AG04449 (cell line): ENCODE measurements around the gene LRRC32.

Experiments used
- CTCF ChIA-PET: fragments of 350-600 bp; formaldehyde crosslinking; extraction: SDS; loops from one replicate; lab custom pipeline; 2021; ENCODE audit warnings: antibody characterized with exemption; lab: Yijun Ruan, JAX
- POLR2A ChIA-PET: fragments of 400-600, 350-600 bp; formaldehyde crosslinking; extraction: SDS; loops from one replicate; lab custom pipeline; 2020; ENCODE audit warnings: antibody characterized with exemption, inconsistent platforms; lab: Yijun Ruan, JAX
- DNase-seq: peaks from one replicate; pipeline ENCODE4 v3.0.0-alpha.2; 2010; ENCODE audit warnings: low read depth, low spot score
- H3K4me3 ChIP-seq: 2 replicates; pipeline ENCODE4 v1.5.1; 2011; ENCODE audit warnings: low read depth, mild to moderate bottlenecking, control low read depth, low read length
- TF ChIP-seq, protein P1 (sequence below): IDR thresholded peaks from one replicate; pipeline ENCODE4 v1.5.1; 2011; ENCODE audit warnings: mild to moderate bottlenecking, moderate library complexity, low read length, control low read depth, inconsistent platforms; ENCODE audit not compliant: insufficient read depth; ENCODE audit errors: missing control alignments

The LRRC32 gene

DNA sequence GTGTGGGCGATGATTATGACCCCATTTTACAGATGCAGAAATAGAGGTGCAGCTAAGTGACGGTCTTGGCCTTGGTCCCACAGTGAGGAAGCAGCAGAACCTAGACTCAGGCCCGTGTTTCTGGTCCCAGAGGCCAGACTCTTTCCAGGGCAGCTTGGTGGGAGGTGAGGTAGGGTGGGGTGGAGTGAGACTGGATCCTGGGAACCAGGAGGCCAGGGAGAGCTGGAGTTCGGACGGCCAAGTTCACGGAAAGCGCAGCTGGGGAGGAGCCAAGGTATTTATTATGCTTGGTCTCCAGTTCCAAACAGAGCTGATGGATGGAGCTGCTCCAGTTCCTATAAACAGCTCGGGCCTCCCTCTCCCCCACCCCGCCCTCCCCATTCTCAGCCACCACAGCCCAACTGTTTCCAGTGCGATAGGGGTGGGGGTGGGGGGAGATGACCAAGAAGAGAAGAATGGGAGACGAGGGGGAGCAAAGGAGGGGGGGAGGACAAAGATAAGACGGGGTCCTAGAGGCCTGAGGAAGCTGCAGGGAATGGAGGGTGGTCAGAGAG is 16.2 kb downstream of the LRRC32 start:
- ChIA-PET POLR2A (no interaction called here), CTCF (interaction anchor here (0.9 to 1.4 kb wide), 3 partner anchors 10 to 142 kb away, joined by 3 to 5 read pairs (median 4); no protein-coding TSS in a partner anchor)
- DNase-seq, result no peak
- TF ChIP-seq, protein P1, sequence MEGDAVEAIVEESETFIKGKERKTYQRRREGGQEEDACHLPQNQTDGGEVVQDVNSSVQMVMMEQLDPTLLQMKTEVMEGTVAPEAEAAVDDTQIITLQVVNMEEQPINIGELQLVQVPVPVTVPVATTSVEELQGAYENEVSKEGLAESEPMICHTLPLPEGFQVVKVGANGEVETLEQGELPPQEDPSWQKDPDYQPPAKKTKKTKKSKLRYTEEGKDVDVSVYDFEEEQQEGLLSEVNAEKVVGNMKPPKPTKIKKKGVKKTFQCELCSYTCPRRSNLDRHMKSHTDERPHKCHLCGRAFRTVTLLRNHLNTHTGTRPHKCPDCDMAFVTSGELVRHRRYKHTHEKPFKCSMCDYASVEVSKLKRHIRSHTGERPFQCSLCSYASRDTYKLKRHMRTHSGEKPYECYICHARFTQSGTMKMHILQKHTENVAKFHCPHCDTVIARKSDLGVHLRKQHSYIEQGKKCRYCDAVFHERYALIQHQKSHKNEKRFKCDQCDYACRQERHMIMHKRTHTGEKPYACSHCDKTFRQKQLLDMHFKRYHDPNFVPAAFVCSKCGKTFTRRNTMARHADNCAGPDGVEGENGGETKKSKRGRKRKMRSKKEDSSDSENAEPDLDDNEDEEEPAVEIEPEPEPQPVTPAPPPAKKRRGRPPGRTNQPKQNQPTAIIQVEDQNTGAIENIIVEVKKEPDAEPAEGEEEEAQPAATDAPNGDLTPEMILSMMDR, result no peak
- no peak overlapping the region for H3K4me3 ChIP-seq

DNA sequence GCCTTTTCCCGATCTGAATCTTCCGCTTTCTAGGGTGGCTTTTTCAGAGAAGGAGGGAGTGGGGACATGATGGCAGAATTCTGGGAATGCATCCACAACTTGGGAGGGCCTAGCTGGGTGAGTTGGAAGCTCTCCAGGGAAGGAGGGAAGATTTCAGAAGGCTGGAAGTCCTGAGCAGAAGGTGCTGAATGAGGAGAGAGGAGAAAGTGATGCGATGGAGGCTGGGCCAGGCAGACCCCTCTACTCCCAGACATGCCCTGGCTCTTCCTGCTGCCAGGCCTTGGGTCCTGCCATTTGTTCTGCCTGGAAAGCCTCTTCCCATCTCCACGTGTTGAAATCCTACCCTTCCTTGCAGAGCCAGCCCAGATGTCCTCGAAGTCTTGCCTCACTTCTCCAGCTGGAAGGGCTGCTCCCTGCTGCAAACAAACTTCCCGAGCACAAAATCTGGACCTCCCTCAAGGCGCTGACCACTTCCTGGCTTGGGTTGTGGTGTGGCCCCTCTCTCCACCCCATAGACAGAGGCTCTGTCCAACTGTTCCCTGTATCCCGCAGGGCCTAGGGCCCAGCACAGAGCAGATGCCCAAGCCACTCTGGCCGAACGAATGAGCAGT is 16.8 kb downstream of the LRRC32 start:
- H3K4me3 ChIP-seq, result no peak overlapping the region
- POLR2A ChIA-PET, result no interaction called here
- TF ChIP-seq, protein P1, result no peak
- no peak for DNase-seq
- CTCF ChIA-PET, result interaction anchor here (1.4 kb wide), 1 partner anchor 11 kb away, joined by 4 read pairs; no protein-coding TSS in a partner anchor

DNA sequence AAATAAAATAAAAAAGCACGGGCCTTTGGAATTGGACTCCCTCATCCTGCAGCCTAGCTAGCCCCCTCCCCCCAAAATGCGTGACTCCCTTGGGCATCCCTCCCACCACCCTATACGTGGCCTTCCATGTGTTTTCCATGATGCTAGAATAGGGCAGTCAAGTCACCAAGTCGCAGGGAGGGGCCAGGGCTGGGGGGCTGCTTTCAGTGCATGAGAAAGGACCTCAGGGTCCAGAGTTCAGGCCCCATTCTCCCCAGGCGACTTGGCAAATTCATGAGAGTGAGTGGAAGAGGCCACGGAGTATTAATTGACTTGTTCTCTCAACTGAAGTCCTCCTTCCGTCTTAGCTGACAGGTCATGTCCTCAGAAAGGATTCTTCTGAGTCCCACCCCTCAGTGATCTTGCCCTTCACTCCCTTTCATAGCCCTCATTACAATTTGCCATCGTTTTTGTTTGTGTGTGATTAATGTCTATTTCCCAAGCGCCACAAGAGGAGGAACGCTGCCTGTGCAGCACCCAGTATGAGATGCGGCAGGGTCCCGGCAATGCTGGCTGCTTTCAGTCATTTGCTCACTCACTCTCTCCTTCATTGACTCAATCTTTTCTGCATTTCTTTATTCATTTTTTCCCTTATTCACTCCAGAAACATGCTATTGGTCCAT is 17.4 kb downstream of the LRRC32 start:
- TF ChIP-seq, protein P1, result no peak
- CTCF ChIA-PET, result interaction anchor here (0.7 kb wide), 1 partner anchor 157 kb away, joined by 3 read pairs; no protein-coding TSS in a partner anchor

DNA sequence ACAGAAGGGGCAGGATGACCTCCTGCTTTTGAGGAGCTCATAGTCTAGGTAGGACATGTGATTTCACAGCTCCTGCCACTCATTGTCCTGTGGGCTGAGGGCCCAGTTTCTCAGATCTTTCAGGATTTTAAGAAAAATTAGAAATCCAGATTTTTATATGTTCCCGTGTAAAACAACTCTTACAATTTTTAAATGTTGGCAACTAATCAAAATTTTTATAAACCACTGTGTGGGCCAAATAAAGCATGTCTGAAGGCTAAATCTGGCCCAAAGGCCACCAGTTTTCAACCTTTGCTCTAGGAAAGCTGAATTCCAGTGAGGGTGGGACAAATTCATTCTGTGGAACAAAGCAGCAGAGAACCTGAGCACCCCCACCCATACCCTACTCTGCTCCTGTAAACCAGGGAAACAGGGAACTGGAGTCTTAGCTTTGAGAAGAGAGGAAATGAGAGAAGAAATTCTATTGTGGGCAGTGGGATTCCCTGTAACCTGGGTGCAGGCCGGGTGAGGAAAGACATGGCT is 20.6 kb downstream of the LRRC32 start:
- TF ChIP-seq, protein P1, result no peak
- CTCF ChIA-PET, result no interaction called here
- POLR2A ChIA-PET, result no interaction called here
- H3K4me3 ChIP-seq, result no peak overlapping the region
- no peak for DNase-seq

More for the DNA sequence above, 17.4 kb downstream of the LRRC32 start:
- no peak for DNase-seq
- no peak overlapping the region for H3K4me3 ChIP-seq
- POLR2A ChIA-PET, result no interaction called here

DNA sequence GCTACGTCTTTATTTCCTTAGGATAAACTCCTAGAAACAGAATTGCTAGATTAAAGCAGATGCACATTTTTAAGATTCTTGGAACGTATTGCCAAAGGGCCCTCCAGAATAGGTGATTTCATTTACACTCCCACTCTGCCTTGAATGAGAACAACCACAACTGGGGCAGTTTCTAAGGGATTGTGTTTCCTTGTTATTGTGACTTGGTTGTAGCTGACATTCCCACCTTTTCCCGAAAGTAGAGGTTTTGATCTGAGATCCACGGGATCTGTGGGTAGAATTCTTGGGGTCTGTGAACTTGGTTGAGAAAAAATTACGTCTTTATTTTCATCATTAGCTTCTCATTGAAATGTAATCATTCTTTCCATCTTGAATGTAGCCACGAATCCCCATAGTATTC is 21.5 kb downstream of the LRRC32 start:
- ChIA-PET POLR2A (no interaction called here), CTCF (interaction anchor here (1.1 kb wide), 1 partner anchor 21 kb away, joined by 3 read pairs; no protein-coding TSS in a partner anchor)
- no peak overlapping the region for H3K4me3 ChIP-seq

More for the DNA sequence above, 21.5 kb downstream of the LRRC32 start:
- TF ChIP-seq, protein P1, result no peak
- DNase-seq, result no peak
